NCI-H1694 (cell line): Measurements from ENCODE around the gene TIE1.

Source experiments
- DNase-seq: peaks from one replicate; lab custom pipeline; 2025; lab: John Stamatoyannopoulos, UW

Gene TIE1

GRCh38 chr1:43293896-43294760, 6.7 kb upstream of the TIE1 start:
- no peak for DNase-seq

- no peak for DNase-seq
Measured at GRCh38 chr1:43294761-43295160, 6.0 kb upstream of the TIE1 start.

GRCh38 chr1:43296207-43296606, 4.6 kb upstream of the TIE1 start:
- no peak for DNase-seq

- DNase-seq = no peak
Measured at GRCh38 chr1:43298055-43298454, 2.7 kb upstream of the TIE1 start.

- DNase-seq = no peak
Measured at GRCh38 chr1:43299101-43299500, 1.7 kb upstream of the TIE1 start.

DNA sequence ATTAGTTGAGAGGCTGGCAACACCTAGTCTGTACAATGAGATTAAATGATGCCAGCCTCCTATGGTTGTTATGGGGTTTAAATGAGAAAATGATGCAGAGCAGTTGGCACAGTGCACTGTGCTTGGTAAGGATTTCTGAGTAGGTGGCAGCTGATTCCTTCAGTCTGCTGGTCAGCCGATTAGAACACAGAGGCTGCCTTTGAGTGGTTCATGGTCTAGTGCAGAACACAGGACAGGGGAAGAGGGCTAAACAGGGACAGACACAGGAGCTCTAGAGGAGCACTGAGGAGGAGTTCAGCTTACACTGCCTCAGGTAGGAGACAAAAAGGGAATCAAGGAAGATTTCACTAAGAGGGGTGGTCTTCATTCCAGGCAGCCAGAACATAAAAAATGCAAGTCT, 1.4 kb downstream of the TIE1 start:
- no peak for DNase-seq

DNA sequence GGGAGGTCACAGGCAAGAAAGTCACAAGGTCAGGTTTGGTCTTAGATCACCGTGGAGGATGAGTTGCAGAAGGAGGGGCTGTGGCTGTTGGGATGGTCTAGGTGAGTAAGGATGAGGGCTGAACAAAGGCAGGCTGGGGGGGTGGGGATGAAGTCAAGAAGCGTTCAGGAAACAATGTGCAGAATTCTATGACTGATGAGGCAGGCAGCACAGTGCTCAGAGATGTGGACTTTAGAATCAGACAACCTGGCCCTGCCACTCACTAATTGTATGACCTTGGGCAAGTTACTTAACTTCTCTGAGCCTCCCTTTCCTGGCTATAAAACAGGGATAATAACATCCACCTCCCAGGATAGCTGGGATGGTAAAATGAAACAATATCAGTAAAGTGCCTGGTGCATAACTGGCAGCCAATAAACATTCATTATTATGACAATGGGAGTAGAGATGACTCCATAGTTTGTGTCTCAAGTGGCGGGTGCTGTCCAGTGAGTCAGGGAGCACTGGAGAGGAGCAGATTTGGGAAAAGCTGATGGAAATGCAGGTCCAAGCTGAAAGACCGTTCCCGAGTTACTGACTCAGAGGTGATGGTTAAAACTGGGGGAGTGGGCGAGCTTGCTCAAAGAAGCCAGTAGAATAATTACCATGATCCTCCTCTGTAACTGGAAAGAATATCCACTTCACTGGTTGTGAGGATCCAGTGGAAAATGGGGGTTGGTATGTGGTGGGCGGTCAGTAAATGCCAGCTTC, 2.1 kb downstream of the TIE1 start:
- no peak for DNase-seq

DNA sequence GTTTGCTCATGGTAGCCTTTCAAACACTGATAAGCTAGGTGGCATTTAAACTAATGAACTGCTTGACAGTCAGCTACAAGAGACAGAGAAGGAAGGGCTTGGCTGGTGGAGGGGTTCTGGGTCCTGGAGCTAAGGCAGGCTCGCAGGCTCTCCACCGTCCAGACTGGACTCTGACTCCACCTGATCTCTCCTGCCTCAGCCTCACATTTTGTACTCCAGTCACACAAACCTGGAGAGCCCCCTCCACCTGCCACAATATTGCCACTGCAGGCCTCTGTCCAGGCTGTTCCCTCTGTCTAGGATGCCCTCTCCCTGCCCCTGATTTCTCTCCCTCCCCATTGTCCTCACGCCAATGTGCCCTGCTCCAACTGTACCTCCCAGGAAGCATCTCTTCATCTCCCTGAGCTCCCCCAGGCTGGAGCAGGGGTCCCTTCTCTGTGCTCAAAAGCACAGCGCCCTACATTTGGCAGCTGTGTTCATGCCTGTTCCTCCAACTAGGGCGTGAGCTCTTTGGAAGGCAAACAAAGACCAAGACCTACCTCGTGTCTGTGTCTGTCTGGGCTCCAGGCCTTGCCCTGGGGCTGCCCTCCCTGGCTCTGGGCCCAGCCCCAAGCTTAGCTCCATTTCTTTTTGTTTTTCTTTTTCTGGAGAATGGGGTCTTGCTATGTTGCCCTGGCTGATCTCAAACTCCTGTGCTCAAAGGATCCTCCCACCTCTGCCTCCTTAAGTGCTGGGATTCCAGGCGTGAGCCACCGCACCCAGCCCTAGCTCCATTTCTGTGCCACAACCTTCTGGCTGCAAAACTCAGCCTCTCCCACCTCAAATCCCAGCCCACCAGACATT, 2.9 kb downstream of the TIE1 start:
- no peak for DNase-seq

GRCh38 chr1:43304314-43304681, 3.5 kb downstream of the TIE1 start:
- no peak for DNase-seq

GRCh38 chr1:43304771-43305300, 4.1 kb downstream of the TIE1 start:
- no peak for DNase-seq

DNA sequence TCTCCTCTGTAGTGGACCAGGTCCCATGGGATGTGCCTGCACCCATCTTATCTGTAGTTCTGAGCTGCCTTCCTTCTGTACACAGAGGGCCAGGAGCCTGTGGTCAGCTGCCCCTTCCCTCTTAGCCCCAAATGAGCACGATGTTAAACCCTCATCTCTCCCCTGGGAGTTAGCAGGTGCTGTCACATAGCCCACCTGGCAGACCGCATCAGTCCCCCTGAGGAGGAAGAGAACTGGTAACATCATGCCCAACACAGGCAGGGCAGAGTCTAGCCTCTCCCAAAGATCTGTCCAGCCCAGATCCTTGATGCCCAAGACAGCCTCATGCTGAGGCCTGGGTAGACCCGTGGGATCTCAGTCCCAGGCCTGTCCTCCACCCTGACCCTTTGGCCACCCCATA, 4.7 kb downstream of the TIE1 start:
- no peak for DNase-seq

DNA sequence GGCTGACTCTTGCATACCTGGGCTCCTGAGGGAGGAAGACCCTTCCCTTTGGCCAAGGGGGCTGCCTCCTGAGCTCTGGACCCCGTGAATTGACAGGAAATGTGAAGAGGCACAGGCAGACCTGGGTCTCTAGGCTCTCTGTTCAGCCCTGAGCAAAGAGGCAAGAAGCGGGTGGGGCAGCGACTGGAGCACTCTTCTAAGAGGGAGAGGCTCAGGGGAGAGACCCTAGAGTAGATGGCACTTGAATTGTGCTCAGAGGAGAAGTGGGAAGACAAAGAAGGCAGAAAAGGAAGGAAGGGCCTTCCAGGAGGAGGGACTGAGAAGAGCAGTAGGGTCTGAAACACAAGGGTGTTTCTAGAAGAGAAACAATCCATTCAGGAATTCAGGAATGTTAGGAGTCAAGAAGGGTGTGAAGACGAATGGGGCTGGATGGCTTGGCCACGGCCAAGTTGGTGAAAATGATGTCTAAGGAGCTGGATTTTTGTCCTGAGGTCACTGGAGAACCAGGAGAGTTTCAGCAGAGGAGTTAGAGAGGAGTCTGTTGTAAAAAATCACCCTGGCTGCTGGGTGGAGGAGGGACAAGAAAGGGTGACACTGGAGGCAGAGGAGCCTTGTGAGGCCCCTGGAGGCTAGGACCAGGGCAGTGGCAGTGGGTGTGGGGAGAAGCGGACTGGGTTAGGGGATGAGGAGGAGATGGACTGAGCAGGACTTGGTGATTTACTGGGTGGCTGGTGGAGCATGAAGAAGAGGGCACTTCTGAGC, 5.3 kb downstream of the TIE1 start:
- no peak for DNase-seq

- DNase-seq = no peak
Measured at GRCh38 chr1:43306688-43307457, 6.1 kb downstream of the TIE1 start.

- no peak for DNase-seq
Measured at GRCh38 chr1:43307458-43308158, 6.8 kb downstream of the TIE1 start.

DNA sequence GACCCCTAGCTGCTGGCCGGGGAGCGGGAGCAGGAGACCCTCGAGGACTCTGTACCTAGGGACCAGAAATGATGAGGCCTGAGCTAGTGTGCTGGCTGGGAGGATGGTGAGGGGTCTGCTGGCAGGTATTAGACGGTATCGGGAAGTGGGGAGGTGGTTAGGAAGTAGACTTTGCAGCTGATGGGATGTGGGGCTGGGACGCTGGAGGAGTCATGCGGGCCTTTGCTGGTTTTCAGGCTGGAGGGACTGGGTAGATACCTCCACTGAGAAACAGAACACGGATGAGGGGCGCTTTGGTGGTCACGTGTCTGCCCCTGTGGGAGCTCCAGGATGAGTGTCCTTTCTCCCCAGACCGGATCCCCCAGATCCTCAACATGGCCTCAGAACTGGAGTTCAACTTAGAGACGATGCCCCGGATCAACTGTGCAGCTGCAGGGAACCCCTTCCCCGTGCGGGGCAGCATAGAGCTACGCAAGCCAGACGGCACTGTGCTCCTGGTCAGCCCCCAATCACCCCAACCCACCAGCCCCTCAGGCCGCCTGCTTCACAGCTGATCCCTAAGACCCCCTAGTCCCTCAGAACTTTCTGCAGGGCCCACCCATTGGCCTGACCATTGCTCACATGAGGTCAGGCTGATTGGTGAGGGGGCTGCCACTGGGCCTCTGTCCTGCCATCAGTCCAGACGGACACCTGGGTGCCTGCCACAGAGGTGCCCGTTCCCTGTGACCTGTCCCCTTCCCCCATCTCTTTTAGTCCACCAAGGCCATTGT, 8.0 kb downstream of the TIE1 start:
- DNase-seq = no peak

GRCh38 chr1:43309405-43310025, 8.7 kb downstream of the TIE1 start:
- no peak for DNase-seq

DNA sequence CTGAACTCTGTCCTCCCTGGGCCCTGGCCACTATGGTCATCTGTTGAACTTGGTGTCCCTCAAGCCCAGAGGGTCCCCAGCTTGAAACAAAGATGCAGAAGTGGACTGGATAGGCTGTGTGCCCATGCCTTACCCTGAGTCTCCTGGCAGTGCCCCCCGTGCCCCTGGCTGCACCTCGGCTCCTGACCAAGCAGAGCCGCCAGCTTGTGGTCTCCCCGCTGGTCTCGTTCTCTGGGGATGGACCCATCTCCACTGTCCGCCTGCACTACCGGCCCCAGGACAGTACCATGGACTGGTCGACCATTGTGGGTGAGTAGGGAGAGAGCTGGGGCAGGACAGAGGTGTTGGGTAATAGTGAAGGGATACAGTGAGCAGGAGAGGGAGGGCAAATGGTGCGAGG, 10.7 kb downstream of the TIE1 start:
- DNase-seq = no peak

DNA sequence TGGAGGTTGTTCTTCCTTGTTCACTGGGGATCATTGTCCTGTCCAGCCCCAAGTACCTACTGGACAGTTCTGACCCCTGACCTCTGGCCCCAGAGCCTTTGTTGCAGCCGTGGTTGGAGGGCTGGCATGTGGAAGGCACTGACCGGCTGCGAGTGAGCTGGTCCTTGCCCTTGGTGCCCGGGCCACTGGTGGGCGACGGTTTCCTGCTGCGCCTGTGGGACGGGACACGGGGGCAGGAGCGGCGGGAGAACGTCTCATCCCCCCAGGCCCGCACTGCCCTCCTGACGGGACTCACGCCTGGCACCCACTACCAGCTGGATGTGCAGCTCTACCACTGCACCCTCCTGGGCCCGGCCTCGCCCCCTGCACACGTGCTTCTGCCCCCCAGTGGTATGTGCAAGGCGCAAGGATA, 11.4 kb downstream of the TIE1 start:
- no peak for DNase-seq
